ENCODE data around the gene OPCML.

Gene OPCML

GRCh38 chr11:132969892-132970291 is 562.4 kb downstream of the OPCML start:
- no peak overlapping the region for H3K4me3 ChIP-seq (ENCODE audit: low read length)
- DNase-seq (ENCODE audit: low read depth), result no peak
- TF ChIP-seq CTCF (IDR thresholded peaks at IDR 0.05; ENCODE audit: insufficient read depth, low read depth, low read length, missing control alignments), result no peak

DNA sequence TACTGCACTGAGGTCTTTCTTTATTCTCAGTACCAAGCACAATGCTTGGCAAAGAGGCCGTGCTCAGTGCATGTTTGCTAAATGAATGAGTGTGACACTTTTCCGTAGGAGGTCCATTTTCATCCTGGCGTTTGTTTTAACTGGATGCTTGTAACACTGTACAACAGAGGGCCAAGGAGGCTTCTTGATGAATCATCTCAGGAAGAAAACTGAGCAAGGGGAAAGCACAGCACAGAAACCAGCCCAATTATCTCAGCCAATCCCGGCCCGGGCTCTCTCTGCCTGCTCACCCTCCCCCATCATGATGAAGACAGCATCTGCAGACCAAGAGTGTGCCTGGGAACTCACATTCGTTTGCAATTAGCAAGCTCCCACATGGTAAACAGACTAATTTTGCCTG is 570.3 kb downstream of the OPCML start:
- no peak overlapping the region for H3K4me3 ChIP-seq (ENCODE audit: low read length)
- DNase-seq (ENCODE audit: low read depth), result no peak
- TF ChIP-seq CTCF (IDR thresholded peaks at IDR 0.05; ENCODE audit: insufficient read depth, low read depth, low read length, missing control alignments), result no peak

DNA sequence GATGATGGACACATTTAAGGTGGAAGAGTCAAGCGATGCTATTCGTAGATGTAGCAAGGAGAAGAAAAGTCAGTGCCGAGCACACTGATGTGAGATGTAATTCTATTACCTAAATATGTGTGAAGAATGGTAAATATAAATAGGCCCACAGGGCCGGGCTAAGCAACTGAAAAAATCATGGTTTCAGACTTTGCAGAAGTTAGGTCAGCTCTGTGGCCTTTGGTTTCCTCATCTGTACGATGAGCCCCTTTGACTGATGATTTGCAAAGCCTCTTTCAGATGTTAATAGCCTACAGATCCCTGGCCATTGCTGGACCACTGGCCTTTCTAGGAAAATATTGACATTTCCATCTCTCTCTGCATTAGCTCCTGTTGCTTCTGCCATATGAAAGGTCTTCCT is 570.8 kb downstream of the OPCML start:
- no peak for TF ChIP-seq CTCF (IDR thresholded peaks at IDR 0.05; ENCODE audit: insufficient read depth, low read depth, low read length, missing control alignments)
- no peak overlapping the region for H3K4me3 ChIP-seq (ENCODE audit: low read length)
- no peak for DNase-seq (ENCODE audit: low read depth)

DNA sequence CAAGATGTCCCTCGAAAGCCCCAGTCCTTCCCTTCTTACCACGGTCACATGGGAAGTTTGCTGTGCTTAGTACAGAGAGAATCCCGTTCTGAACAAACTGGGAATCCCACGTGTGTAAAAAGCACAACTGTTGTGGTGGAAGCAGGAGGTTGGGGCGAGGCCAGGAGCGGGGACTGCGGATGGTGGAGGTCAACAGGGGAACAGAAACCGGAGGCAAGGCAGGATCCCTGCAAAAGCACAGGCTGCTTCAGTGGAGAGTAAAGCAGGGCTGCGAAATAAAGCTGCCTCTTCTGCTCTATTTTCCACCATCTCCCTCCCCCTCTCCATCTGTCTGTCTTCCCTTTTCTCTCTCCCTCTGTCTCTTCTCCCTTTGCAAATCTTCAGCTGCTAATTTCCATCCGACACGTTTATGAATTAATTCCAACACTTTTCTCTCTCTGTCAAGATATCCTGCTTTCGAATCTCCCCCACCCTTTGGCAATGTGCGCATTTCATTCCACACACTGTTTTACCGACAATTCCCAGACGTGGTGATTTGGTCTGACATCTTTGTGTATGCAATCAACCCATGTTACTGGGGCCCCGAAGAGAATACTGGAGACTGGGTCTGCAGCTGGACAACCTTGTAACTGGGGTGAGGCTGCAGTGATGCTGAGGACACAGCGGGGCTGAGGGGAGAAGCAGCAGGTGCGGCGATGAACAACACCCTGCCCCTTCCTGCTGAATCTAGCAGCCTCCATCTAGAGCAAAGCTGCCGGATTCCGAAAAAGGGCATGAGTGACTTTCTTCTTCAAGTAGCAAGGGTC is 571.8 kb downstream of the OPCML start:
- no peak for TF ChIP-seq CTCF (IDR thresholded peaks at IDR 0.05; ENCODE audit: insufficient read depth, low read depth, low read length, missing control alignments)
- H3K4me3 ChIP-seq (ENCODE audit: low read length), result no peak overlapping the region
- no peak for DNase-seq (ENCODE audit: low read depth)

DNA sequence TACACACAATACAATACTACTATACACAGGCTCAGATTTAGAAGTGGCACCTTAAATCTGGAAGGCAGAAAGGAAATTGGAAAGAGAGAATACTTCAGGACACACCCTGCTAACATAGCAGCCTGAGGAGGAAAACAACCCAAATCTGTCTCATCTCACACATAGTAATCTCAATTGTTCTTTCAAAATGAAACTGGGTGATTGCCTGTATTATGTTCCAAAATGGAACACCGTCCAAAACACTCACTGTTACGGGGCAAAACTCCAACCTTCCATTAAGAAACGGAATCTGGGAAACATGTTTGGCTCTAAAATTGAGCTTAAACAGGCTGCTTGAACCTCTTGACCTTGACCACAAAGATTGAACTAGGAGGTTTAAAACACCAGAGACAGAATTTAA is 572.6 kb downstream of the OPCML start:
- no peak overlapping the region for H3K4me3 ChIP-seq (ENCODE audit: low read length)
- no peak for TF ChIP-seq CTCF (IDR thresholded peaks at IDR 0.05; ENCODE audit: insufficient read depth, low read depth, low read length, missing control alignments)
- no peak for DNase-seq (ENCODE audit: low read depth)

DNA sequence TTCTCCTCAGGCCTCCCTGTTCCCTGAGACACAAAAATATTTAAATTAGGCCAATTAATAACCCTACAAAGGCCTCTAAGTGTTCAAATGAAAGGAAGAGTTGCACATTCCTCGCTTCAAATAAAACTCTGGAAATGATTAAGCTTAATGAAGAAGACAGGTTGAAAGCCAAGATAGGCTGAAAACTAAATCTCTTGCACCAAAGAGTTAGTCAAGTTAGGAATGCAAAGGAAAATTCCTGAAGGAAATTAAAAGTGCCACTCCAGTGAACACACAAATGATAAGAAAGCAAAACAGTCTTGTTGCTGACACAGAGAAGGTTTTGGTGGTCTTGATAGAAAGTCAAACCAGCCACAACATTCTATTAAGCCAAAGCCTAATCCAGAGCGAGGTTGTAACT is 574.4 kb downstream of the OPCML start:
- no peak overlapping the region for H3K4me3 ChIP-seq (ENCODE audit: low read length)
- no peak for DNase-seq (ENCODE audit: low read depth)
- no peak for TF ChIP-seq CTCF (IDR thresholded peaks at IDR 0.05; ENCODE audit: insufficient read depth, low read depth, low read length, missing control alignments)

DNA sequence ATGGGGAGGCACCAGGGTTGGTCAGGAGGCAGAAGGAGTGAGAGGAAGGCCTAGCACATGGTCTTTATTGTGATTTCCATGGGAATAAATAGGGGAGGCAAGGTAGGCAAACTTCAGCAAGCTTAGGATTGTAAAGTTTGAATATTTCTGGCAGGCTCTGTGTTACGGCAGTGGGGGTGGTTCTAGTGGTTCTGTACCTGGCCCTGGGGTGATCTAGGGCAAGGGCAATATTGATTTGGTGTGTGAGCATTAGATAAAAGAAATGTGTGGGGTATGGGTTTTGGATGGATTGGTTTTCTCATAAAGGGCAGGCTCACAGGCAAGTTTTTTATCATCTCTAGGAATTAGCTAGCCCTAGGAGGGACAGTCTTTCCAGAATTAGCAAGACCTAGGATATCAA is 584.0 kb downstream of the OPCML start:
- no peak for DNase-seq (ENCODE audit: low read depth)
- TF ChIP-seq CTCF (IDR thresholded peaks at IDR 0.05; ENCODE audit: insufficient read depth, low read depth, low read length, missing control alignments), result no peak
- no peak overlapping the region for H3K4me3 ChIP-seq (ENCODE audit: low read length)

All from epithelial cell of esophagus (primary cell).